Hematopoietic multipotent progenitor cell (in vitro differentiated cells): Measurements from ENCODE around the gene TMPRSS3. TPM values are rescaled to one million over a fixed set of nuclear protein-coding genes. Genes with fewer than 3 reads are reported as not detected.

ENCODE experiments used
- DNase-seq, 3 donors: peaks; one replicate each; pipeline ENCODE4 v3.0.0-alpha.2; 2011 to 2015; ENCODE audit warnings: low read depth in 2 of 3, low spot score in 2 of 3
- total RNA-seq: library from RNA; depleted of rRNA; stranded (reverse); fragments of >200 nt; gene quantifications from one replicate; pipeline ENCODE4 v1.2.3, GENCODE V29; 2012

Gene TMPRSS3
- total RNA-seq, 1 donor, result not detected

DNA sequence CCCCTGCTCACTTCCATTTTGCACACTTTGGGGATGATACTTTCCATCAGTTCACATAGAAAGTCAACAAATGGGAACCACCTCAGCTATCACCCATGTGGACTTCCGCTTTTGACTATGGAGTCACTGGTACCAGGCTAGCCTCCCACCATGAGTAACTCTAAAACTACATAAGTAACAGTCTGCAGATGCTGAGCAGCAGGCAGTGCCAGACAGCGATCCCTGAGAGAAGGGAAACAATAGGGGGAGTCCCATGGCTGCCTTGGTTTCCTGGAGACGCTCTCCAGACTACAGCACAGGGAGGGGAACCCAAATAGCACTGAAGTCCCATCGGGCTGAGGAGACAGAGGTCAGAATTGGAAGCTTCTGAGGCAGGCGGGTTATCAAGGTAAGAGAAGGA, 42.2 kb downstream of the TMPRSS3 start:
- DNase-seq, result no peak

DNA sequence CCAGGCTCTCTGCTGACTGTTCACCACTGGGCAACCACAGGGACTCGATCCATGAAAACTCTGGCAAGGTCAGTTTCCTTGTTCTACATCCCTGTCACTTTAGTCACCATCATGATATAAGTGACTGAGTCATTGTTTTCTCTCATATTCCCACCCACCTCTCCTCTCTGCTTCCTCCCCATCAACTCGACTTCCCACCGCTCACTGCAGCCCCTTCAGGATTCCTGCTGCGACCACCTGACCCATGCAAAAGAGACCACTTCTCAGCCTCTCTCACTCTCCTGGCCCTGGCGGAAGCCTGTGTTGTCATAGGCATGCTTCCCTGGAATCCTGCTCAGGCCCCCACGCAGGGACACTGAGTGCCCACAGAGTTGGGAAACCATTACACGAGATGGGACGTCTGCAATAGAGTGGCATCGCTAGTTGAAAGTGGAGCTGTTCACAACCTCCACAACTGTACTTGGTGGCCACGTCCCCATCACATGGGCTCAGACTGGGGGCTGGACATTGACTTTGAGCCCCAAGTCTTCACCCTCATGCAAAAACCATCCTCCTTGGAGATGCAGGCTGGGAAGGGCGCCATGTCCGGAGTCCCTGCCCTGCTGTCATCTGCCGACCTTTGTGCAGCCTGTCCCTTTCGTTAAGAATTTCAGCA, 43.3 kb downstream of the TMPRSS3 start:
- DNase-seq, result no peak

DNA sequence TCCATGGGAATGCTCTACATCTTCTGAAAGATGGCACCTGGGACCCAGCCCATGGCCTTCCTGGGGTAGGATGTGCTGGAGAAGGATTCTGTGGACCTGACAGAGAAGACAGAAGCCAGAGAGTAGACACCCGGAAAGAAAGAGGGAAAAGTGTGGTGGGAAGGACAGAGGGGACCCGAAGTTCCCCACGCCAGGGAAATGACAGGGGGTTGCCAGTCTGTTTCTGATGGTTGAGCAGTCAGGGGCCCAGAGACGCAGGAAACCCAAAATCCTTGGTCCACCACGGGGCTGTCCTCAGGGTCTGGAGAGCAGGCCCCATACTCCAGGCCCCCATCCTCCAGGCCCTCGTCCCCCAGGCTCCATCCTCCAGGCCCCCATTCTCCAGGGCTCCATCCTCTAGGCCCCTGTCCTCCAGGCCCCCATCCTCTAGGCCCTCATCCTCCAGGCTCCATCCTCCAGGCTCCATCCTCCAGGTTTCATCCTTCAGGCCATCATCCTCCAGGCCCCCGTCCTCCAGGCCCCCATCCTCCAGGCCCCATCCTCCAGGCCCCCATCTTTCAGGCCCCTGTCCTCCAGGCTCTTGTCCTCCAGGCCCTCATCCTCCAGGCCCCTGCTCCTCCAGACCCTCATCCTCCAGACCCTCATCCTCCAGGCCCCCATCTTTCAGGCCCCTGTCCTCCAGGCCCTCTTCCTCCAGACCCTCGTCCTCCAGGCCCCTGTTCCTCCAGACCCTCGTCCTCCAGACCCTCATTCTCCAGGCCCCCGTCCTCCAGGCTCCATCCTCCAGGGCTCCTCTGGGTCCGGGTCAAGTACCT, 44.0 kb downstream of the TMPRSS3 start:
- no peak for DNase-seq

DNA sequence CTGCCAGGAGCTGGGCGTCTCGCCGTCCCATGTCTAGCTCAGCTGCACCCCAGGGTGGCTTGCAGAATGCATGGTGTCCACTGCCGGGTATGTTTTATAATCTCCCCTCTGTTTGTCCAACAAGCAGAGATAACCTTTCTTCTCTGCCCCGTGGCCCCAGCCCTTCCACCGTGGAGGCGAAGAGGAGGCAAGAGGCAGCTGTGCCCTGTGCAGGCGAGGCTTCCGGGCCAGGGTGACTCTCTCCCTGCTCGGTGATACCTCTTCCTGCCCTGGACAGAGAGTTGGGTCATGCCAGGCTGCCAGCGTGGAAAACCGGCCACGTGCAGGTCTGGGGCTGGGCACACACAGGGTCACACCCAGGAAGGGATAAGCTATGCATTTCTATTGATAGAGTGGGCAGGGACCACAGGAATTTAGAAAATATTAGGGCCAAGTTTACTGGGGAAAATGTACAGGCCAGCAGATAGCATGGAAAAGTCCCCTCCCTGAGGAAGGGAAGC, 44.9 kb downstream of the TMPRSS3 start, which contains the start of gene TFF2:
TFF2 (minus strand) TSS at position 68 of the 500 bp plus-strand sequence; CDS start at position 31, 37 bp downstream.
- no peak for DNase-seq

DNA sequence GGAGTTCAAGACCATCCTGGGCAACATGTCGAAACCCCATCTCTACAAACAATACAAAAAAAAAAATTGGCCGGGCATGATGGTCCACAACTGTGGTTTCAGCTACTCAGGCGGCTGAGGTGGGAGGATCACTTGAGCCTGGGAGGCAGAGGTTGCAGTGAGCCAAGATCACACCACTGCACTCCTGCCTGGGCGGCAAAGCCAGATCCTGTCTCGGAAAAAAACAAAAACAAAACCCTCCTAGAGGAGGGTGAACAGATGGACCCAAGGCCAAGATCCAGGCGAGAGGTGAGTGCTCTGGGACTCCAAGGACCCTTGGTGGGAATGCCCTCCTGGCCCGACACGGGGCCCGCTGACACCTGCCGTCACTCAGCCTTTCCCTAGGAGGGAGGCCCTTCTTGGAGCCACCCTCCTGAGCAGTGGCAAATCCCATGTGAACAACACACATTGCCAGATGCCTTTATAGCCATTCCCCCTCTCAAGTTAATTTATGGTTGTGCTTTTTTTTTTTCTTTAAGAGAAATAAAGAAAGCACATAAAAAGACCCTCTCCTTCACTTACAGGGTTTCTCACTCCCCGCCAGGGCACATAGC, 45.4 kb downstream of the TMPRSS3 start:
- DNase-seq, result no peak

DNA sequence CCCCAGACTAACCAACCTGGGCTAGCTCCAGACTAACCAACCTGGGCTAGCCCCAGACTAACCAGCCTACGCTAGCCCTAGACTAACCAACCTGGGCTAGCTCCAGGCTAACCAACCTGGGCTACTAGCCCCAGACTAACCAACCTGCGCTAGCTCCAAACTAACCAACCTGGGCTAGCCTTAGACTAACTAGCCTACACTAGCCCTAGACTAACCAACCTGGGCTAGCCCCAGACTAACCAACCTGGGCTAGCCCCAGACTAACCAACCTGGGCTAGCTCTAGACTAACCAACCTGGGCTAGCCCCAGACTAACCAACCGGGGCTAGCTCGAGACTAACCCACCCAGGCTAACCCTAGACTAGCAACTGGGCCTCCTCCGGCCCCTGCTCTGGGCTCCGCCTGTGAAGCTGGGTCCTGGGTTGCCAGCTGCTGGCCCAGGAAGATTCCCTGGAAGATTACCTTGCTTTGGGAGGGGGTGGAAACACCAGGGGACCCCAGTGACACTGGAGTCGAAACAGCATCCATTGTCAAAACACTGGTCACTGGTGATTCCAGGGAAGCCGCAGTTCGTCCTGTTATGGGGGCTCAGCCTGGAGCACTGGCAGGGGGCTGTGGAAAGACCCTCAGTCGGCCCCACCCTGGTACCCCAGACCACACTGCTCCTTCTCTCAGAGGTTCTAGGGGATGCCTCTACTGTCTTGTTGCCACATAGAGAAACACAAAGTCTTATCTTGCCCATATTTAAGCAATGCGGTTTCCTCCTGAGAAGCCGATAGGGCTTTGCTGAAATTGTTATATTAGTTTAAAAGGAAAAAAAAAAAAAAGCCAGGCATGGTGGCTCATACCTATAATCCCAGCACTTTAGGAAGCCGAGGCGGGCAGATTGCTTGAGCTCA, 46.2 kb downstream of the TMPRSS3 start:
- no peak for DNase-seq

DNA sequence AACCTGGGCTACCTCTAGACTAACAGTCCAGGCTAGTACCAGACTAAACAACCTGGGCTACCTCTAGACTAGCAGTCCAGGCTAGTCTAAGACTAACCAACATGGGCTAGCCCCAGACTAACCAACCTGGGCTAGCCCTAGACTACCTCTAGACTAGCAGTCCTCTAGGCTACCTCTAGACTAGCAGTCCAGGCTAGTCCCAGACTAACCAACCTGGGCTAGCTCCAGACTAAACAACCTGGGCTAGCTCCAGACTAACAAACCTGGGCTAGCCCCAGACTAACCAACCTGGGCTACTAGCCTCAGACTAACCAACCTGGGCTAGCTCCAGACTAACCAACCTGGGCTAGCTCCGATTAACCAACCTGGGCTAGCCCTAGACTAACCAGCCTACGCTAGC, 47.1 kb downstream of the TMPRSS3 start:
- DNase-seq, result no peak

DNA sequence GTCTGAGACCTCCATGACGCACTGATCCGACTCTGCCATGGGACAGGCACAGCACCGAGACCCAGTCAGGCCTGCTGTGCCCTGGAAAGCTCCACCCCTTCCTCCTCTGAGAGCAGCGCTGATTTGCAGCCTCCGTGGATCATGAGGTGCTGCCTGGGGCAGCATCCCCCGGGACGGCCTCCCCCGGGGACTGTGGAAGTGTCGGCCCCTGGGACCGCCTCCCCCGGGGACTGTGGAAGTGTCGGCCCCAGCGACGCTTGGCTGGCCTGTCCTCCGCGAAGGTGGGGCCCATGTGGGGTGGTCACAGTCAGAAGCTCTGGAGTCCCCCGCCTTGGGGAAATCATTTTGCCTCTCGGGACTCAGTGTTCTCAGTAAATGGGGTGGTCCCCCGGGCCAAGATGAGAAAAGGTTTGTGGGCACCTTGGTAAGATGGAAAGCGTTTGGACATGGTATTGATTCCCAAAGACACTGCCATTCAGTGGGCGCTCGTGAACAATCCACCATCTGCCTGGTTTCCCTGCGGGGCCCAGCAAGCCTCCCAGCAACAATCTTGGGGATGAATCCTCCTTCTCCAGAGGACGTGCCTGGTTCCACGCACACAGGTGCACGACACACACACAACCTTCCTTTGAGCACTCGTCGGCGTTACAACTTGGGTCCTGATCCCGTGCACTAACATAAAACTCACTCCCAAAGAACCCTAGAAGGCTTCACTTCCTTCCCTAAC, 48.1 kb downstream of the TMPRSS3 start:
- no peak for DNase-seq

DNA sequence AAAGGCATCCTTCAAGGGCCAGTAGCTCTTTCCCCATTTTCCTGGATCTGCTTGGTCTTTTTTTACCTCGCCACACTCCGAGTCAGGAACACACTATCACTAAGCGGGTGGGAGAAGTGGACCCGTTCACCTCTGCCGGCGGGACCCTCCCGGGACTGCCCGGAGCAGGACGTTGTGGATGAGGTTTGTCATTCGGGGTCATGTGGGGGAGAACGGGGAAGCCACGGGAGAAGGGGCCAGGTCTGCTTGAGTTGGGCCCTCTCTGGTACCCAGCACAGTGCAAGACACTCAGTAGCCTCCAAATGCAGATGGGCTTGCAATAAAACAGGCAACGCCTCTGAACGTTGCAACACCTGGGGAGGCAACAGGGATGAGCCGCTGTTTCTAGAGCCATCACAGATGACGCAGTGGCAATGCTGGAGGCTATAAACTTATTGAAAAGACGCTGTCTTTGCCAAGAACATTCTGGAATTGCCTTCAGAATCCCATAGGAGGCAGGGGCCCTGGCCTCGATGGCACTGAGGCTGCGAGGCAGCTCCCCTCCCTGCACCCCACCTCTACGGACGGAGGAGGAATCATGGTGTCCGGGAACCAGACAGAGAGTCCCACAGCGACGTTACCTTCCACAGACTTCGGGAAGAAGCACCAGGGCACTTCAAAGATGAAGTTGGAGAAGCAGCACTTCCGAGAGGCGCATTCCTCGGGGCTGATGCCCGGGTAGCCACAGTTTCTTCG, 48.8 kb downstream of the TMPRSS3 start:
- no peak for DNase-seq

DNA sequence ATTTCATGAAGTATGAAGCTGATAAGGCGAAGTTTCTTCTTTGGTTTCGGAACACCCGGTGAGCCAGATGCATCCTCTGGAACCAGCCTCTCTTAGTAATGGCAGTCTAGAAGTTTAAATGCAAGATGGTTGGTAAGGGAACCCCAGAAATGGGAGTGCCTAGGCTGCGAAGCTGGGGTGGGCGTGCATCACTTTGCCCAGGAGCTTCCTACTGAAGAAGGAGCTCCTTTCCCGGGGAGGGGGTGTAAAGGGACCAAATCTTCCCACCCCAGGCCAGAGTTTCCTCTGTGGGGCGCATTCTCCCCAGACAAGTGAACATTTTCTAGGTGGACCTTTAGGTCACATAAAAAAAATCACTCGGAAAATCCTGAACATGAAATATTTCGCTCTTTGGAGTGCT, 49.4 kb downstream of the TMPRSS3 start:
- DNase-seq, result no peak

DNA sequence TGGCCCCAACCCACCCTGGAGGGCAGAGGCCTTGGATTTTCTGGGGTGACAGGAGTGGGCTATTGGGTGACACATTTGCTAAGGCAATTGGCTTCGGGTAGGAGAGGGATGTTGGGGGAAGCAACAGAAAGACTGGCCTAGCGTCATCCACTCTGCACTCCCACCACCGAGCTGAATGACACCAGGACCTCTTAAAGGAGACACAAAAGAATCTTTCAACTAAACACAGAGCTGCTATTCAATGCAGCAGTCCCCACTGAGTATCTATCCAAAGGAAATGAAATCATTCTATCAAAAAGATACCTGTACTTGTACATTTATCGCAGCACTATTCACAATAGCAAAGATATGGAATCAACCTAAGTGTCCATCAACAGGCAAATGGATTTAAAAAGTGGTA, 51.2 kb downstream of the TMPRSS3 start:
- no peak for DNase-seq

DNA sequence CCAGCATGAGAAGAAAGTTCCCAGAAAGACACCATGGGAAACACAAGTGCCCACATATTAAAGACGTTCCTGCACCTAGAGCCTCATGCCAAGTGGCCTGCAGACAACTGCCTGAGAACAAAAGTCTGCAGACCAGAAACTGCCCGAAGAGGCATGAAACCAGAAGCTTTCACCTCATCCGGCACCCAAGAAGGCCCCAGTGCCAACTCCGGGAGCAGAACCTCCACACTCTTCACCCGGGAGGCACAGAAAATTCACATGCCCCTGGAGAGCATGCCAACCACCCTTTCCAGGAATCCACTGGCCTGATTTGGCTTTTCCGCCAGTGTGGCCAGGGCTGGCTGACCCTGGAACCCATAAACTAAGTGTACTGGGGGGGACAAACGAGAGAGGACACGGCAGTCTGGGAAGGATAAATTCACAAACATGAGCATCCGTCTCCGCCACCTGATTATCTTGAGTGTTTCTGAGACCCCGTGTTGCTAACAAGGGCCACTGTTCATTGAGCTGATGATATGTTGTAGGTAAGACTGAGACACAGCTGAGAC, 51.8 kb downstream of the TMPRSS3 start:
- DNase-seq, result no peak

DNA sequence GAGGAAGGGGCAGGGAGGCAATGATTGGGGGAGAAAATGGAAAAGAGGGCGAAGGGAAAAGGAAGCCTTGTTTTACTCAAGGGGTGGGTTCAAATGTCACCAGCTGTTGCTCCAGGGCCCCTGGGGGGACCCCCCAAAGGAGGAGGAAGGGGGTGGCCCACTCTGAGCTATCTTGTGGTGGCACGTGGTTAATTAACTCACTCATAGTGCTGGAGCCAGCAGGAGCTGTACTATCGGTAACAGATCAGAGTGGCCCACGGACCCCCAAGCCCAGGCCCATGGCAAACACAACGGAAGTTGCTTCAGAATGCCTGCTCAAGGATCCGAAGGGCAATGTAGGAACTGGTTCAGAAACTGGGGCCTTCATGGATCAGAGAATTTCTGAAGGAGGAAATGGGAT, 52.3 kb downstream of the TMPRSS3 start:
- no peak for DNase-seq

DNA sequence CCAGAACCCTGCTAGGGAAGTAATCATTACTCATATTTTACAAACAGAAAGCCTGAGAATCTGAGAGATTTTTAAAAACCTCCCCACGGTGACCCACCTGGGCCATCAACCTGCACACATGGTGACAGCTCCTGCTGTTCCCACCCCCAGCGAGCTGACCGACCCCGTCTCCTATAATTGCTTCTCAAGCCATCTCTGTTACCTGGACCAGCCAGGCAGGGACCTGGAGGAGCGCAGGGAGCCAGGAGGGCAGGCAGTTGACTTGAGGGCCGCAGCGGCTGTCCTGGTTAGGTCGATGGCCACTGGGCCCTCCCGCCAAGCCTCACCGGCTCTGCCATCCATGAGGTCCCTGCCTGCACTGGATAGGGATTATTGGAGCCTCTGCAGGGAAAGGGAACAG, 52.8 kb downstream of the TMPRSS3 start:
- no peak for DNase-seq

DNA sequence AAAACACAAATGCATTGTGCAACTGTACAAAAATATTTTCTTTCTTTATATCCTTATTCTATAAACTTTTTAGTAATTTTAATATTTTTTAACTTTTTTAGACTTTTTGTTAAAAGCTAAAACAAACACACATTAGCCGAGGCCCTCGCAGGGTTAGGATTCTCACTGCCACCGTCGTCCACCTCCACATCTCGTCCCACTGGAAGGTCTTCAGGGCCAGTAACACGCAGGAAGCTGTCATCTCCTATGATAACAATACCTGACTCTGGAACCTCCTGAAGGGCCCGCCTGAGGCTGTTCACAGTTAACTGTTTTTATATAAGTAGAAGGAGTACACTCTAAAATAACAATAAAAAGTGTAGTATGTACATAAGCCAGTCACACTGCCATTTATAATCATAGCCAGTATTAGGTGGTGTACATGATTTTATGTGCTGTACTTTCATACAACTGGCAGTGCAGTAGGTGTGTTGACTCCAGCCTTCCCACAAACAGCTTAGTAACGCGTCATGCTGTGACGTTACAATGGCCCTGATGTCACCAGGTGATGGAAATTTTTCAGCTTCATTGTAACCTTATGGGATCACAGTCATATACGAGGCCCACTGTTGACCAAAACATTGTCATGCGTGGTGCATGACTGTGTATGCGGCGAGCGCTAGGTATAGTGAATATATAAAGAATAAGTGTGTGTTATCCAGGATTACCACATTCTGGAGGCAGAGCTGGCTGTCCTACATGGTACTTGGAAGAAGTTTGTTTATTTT, 53.9 kb downstream of the TMPRSS3 start:
- no peak for DNase-seq

DNA sequence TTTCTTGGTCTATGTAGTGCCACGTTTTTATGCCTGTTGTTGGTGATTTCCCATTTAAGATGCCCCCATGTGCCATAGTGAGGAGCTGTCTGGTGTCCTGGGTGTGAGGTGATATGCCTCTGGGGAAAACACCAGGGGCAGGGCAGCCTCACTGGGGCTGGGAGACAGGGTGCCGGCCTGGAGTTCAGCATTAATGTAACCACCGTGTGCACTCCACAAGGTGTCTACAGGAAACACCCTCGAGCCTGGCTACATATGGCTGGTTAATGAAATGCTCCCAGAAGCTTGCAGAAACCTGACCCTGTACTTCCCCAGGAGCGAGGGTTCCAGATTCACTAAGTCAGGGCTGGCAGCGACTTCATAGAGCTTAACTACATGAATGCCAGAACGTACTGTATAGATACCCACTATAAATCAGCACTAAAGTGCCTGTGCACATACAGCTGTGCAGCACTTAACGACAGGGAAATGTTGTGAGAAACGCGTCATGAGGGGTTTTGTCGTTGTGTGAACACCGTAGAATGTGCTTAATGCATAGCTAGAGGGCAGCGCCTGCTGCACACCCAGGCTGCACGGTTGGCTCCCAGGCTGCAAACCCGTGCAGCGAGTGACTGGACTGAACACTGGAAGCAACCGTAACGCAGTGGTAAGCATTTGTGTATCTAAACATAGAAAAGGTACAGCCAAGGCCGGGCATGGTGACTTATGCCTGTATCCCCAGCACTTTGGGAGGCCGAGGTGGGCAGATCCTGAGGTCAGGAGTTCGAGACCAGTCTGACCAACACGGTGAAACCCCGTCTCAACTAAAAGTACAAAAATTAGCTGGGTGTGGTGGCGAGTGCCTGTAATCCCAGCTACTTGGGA, 55.4 kb downstream of the TMPRSS3 start:
- no peak for DNase-seq
